ENCODE results near the gene ATF4.

DNA sequence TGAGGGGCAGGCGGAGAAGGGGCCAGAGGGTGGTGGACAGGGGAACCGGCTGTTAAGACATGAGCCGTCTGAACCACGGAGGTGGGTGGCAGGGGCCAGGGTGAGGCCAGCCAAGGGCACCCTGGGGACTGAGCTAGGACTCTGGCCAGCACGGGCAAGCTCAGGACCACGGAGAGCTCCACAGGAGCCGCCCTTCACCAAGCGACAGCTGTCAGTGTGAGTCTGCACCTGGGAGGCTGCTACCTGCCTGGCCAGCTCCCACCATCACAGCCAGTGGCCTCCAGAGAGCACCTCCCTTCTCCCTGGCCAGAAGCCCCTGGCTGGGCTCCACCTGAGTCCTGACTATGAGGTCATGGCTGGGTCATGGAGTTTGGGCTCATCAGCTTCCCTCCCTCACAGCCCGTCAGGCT is 41.9 kb upstream of the ATF4 start:
- TF ChIP-seq POLR2A (IDR thresholded peaks at IDR 0.05), result no peak
- TF ChIP-seq, protein P1, sequence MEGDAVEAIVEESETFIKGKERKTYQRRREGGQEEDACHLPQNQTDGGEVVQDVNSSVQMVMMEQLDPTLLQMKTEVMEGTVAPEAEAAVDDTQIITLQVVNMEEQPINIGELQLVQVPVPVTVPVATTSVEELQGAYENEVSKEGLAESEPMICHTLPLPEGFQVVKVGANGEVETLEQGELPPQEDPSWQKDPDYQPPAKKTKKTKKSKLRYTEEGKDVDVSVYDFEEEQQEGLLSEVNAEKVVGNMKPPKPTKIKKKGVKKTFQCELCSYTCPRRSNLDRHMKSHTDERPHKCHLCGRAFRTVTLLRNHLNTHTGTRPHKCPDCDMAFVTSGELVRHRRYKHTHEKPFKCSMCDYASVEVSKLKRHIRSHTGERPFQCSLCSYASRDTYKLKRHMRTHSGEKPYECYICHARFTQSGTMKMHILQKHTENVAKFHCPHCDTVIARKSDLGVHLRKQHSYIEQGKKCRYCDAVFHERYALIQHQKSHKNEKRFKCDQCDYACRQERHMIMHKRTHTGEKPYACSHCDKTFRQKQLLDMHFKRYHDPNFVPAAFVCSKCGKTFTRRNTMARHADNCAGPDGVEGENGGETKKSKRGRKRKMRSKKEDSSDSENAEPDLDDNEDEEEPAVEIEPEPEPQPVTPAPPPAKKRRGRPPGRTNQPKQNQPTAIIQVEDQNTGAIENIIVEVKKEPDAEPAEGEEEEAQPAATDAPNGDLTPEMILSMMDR (IDR thresholded peaks at IDR 0.05), result no peak

Data from body of pancreas (tissue), 4 donors.